ENCODE data around the gene OTOG. TPM values are rescaled to one million over a fixed set of nuclear protein-coding genes. Genes with fewer than 3 reads are reported as not detected.

The OTOG gene
- total RNA-seq, 2 donors from 2014 or later, result not detected

DNA sequence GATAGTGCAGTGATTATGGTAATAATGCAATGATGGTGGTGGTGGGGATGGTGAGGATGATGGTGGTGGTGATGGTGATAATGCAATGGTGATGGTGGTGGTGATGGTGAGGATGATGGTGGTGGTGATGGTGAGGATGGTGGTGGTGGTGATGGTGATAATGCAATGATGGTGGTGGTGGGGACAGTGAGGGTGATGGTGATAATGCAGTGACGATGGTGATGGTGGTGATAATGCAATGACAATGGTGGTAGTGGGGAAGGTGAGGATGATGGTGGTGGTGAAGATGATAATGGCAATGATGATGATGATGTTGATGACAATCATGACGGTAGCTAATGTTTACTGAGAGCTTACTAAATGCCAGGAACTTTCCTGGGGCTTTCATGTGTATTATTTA is 92.7 kb downstream of the OTOG start:
- H3K9me3 ChIP-seq (ENCODE audit: control insufficient read depth, low read length, poor library complexity, severe bottlenecking), result no peaks in the 10 kb centered on the region
- no peaks in the 10 kb centered on the region for H3K36me3 Mint-ChIP-seq (ENCODE audit: low read depth)
- H3K4me1 Mint-ChIP-seq, result no peaks in the 10 kb centered on the region
- H3K27me3 Mint-ChIP-seq, result peaks cover 16% of the 10 kb centered on the region
- no peak overlapping the region for H3K4me3 Mint-ChIP-seq
- no peak for DNase-seq
- no peak for ATAC-seq
- no peak overlapping the region for H3K27ac Mint-ChIP-seq

GRCh38 chr11:17640493-17641164 is 93.6 kb downstream of the OTOG start:
- no peaks in the 10 kb centered on the region for H3K4me1 Mint-ChIP-seq
- peaks cover 16% of the 10 kb centered on the region for H3K27me3 Mint-ChIP-seq
- no peak for DNase-seq
- no peaks in the 10 kb centered on the region for H3K9me3 ChIP-seq (ENCODE audit: control insufficient read depth, low read length, poor library complexity, severe bottlenecking)
- H3K4me3 Mint-ChIP-seq, result no peak overlapping the region
- no peaks in the 10 kb centered on the region for H3K36me3 Mint-ChIP-seq (ENCODE audit: low read depth)
- no peak for ATAC-seq
- no peak overlapping the region for H3K27ac Mint-ChIP-seq

GRCh38 chr11:17641792-17642350 is 94.8 kb downstream of the OTOG start:
- H3K9me3 ChIP-seq (ENCODE audit: control insufficient read depth, low read length, poor library complexity, severe bottlenecking), result no peaks in the 10 kb centered on the region
- Mint-ChIP-seq H3K36me3 (ENCODE audit: low read depth) (no peaks in the 10 kb centered on the region), H3K27ac (no peak overlapping the region), H3K4me1 (no peaks in the 10 kb centered on the region), H3K27me3 (peaks cover 21% of the 10 kb centered on the region), H3K4me3 (no peak overlapping the region)
- no peak for DNase-seq
- ATAC-seq, result no peak

DNA sequence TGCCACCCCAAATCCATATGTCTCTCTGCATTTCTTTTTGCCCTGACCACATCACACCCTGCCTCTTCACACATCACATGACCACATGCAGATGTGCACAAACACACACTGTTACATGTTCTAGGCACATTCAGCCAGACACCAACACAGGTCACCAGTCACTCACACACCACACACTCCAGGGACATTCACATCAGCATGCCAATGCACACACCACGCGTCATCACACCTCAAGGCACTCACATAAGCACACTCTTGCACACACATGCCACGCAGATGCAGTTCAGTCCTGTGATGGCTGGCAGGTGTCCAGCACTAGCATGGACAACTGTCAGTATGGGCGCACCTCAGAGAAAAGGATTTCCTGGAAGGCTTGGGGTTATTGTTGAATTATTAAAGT is 95.3 kb downstream of the OTOG start:
- Mint-ChIP-seq H3K4me3 (no peak overlapping the region), H3K27ac (no peak overlapping the region), H3K27me3 (peaks cover 21% of the 10 kb centered on the region), H3K36me3 (ENCODE audit: low read depth) (no peaks in the 10 kb centered on the region), H3K4me1 (no peaks in the 10 kb centered on the region)
- DNase-seq (no peak), ATAC-seq (no peak)
- H3K9me3 ChIP-seq (ENCODE audit: control insufficient read depth, low read length, poor library complexity, severe bottlenecking), result no peaks in the 10 kb centered on the region

DNA sequence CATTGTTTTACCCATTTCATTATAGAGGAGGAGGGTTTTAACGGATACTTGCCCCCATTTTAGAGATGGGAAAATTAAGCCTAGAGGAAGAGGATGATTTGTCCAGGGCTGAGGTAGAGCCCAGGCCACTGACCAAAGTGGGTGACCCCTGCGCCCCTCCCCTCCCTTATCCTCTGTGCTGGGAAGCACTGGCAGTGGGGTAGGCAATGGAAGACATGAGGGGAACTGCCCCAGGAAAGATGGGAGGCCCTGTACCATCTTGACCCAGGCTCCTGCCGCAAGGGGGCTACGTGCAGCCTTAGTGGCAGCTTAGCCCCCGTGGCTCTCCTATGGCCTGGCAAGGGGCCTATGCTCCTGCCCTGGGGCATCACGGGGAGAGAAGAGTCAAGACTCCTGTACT is 95.9 kb downstream of the OTOG start:
- DNase-seq (no peak), ATAC-seq (no peak)
- Mint-ChIP-seq H3K4me1 (no peaks in the 10 kb centered on the region), H3K36me3 (ENCODE audit: low read depth) (no peaks in the 10 kb centered on the region), H3K27ac (no peak overlapping the region), H3K27me3 (peaks cover 15% of the 10 kb centered on the region), H3K4me3 (no peak overlapping the region)
- H3K9me3 ChIP-seq (ENCODE audit: control insufficient read depth, low read length, poor library complexity, severe bottlenecking), result no peaks in the 10 kb centered on the region

DNA sequence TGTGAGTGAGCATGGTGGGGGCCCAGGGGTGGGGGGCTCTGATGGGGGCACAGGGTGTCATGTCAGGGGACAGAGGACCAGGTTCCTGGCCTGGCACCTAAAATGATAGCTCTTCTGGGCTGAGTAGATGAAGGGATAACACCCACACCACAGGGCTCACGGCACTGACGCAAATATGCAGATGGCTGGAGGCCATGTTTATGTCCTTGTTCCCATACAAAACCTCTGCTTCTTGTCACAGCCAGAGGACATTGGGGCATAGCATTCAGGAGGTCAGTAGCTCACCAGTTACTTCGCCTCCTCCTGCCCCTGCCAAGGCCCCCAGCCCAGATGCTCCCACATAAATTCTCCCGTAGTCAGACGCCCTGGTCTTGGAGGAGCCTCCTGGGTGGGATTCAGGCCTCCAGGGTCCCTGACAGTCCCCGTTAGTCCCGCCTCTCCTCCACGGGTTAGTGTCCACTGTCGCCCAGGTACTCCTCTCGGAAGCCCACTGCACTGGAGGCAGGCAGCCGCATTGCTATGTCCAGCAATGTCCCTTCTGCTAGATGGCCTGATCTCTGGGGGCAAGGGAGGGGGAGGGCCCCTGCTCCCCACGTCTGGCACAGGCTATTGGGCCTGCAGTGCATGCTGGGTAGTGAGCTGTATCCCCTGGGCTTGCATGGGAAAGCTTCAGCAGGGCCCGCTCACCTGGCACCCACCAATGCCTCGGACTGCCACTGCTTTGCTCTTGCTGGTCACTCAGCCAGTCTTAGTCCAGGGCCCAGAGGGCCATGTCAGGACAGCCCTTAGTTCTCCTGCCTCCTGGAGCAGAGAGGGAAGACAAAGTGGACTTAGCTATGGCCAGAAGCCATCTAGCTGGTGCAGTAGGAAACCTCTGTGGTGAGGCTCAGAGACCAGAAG is 96.7 kb downstream of the OTOG start:
- no peak overlapping the region for H3K4me3 Mint-ChIP-seq
- H3K9me3 ChIP-seq (ENCODE audit: control insufficient read depth, low read length, poor library complexity, severe bottlenecking), result no peaks in the 10 kb centered on the region
- no peak overlapping the region for H3K27ac Mint-ChIP-seq
- peaks cover 18% of the 10 kb centered on the region for H3K27me3 Mint-ChIP-seq
- ATAC-seq, result no peak
- DNase-seq, result no peak
- no peaks in the 10 kb centered on the region for H3K4me1 Mint-ChIP-seq
- no peaks in the 10 kb centered on the region for H3K36me3 Mint-ChIP-seq (ENCODE audit: low read depth)

GRCh38 chr11:17645190-17645970 is 98.3 kb downstream of the OTOG start:
- peaks cover 34% of the 10 kb centered on the region for H3K27me3 Mint-ChIP-seq
- ATAC-seq, result no peak
- no peaks in the 10 kb centered on the region for H3K9me3 ChIP-seq (ENCODE audit: control insufficient read depth, low read length, poor library complexity, severe bottlenecking)
- no peak overlapping the region for H3K27ac Mint-ChIP-seq
- DNase-seq, result no peak
- H3K4me1 Mint-ChIP-seq, result no peaks in the 10 kb centered on the region
- H3K36me3 Mint-ChIP-seq (ENCODE audit: low read depth), result no peaks in the 10 kb centered on the region
- H3K4me3 Mint-ChIP-seq, result no peak overlapping the region

DNA sequence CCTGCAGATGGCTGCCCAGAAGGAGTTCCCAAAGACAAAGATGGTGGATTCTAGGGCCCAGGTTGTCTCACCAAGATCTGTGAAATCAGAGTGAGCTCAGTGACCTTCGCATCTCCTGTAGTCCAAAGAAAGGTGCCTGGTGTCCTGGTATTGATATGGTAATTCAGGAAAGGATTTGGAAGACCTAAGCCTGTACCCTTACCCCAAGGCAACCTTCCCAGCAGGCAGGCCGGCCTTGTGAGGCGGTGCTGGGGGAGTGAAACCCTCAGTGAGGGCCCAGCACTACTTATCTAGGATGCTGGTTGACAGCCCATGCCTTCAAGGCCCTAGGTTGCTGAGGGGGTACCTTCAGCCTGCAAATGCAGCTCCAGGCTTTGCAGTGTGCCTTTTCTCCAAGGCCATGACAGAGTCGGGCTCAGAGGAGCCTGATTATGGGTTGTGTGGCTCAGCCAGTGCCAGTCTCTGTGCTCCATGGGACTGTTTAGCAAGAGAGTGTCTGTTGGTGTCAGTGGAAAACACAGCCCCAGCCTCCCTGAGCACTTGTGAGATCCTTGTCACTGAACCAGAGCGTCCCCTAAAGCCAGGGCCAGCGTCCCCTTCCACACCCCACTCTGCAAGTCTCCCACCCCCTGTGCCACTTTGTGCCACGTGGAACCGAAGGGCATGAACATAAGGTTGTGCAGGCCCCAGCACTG is 99.5 kb downstream of the OTOG start:
- no peak overlapping the region for H3K4me3 Mint-ChIP-seq
- no peaks in the 10 kb centered on the region for H3K36me3 Mint-ChIP-seq (ENCODE audit: low read depth)
- ATAC-seq (no peak), DNase-seq (no peak)
- H3K27me3 Mint-ChIP-seq, result peaks cover 45% of the 10 kb centered on the region
- H3K27ac Mint-ChIP-seq, result no peak overlapping the region
- no peaks in the 10 kb centered on the region for H3K9me3 ChIP-seq (ENCODE audit: control insufficient read depth, low read length, poor library complexity, severe bottlenecking)
- H3K4me1 Mint-ChIP-seq, result no peaks in the 10 kb centered on the region

DNA sequence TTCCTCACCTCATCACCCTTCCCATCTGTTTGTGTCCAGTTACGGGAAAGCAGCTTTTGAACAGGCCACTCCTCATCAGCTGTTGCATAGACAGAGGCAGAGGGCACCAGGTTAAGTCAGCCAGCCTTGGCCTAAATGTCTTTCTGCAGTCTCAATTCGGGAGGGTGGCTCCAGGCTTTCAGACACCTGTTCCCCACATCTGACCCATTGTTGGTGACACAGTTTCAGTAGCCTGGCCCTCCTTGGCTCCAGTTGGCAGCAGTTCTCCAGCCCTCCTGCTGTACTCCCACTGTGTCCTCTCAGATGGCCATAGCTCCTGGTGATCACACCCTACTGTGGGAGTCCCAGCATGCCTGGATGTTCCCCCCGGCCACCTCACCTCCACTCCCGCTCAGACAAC is 101.5 kb downstream of the OTOG start:
- Mint-ChIP-seq H3K4me3 (no peak overlapping the region), H3K4me1 (no peaks in the 10 kb centered on the region), H3K27ac (no peak overlapping the region), H3K36me3 (ENCODE audit: low read depth) (no peaks in the 10 kb centered on the region), H3K27me3 (peaks cover 48% of the 10 kb centered on the region)
- DNase-seq (no peak), ATAC-seq (no peak)
- H3K9me3 ChIP-seq (ENCODE audit: control insufficient read depth, low read length, poor library complexity, severe bottlenecking), result no peaks in the 10 kb centered on the region

DNA sequence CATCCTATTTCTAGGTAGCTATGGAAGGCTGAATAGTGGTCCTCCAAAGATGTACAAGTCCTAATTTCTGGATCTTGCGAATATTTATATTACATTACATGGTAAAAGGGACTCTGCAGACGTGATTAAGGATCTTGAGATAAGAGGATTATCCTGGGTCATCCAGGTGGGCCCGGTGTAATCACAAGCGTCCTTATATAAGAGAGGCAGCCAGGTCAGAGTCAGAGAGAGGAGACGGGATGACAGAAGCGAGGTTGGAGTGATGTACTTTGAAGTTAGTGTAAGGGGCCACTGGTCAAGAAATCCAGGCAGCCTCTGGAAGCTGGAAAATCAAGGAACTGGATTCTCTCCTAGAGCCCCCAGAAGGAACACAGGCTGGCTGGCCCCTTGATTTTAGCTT is 102.2 kb downstream of the OTOG start:
- ATAC-seq (no peak), DNase-seq (no peak)
- no peak overlapping the region for H3K4me3 Mint-ChIP-seq
- H3K4me1 Mint-ChIP-seq, result no peaks in the 10 kb centered on the region
- no peaks in the 10 kb centered on the region for H3K9me3 ChIP-seq (ENCODE audit: control insufficient read depth, low read length, poor library complexity, severe bottlenecking)
- H3K27me3 Mint-ChIP-seq, result peaks cover 48% of the 10 kb centered on the region
- no peak overlapping the region for H3K27ac Mint-ChIP-seq
- H3K36me3 Mint-ChIP-seq (ENCODE audit: low read depth), result no peaks in the 10 kb centered on the region

- Mint-ChIP-seq H3K27ac (no peak overlapping the region), H3K4me1 (no peaks in the 10 kb centered on the region), H3K27me3 (peaks cover 48% of the 10 kb centered on the region), H3K36me3 (ENCODE audit: low read depth) (no peaks in the 10 kb centered on the region), H3K4me3 (no peak overlapping the region)
- ATAC-seq (no peak), DNase-seq (no peak)
- H3K9me3 ChIP-seq (ENCODE audit: control insufficient read depth, low read length, poor library complexity, severe bottlenecking), result no peaks in the 10 kb centered on the region
Observed at GRCh38 chr11:17649696-17650095, 102.6 kb downstream of the OTOG start.

- H3K36me3 Mint-ChIP-seq (ENCODE audit: low read depth), result no peaks in the 10 kb centered on the region
- DNase-seq (no peak), ATAC-seq (no peak)
- no peaks in the 10 kb centered on the region for H3K4me1 Mint-ChIP-seq
- H3K27me3 Mint-ChIP-seq, result peaks cover 48% of the 10 kb centered on the region
- H3K9me3 ChIP-seq (ENCODE audit: control insufficient read depth, low read length, poor library complexity, severe bottlenecking), result no peaks in the 10 kb centered on the region
- H3K27ac Mint-ChIP-seq, result no peak overlapping the region
- no peak overlapping the region for H3K4me3 Mint-ChIP-seq
Observed at GRCh38 chr11:17650127-17650911, 103.3 kb downstream of the OTOG start.

Measured in T-helper 17 cell (primary cell).